Muscle layer of colon (tissue), 2 donors: ENCODE results near the gene GTF3C5.
"Not testable (repeated sequence)": the region's sequence is repeated elsewhere in the genome, so short reads cannot be mapped to it uniquely, and the experiment has no call there.

Source experiments
- H3K27ac ChIP-seq: one replicate; pipeline ENCODE4 v1.7.0; 2013; ENCODE audit warnings: low read depth, mild to moderate bottlenecking, low read length, moderate library complexity
- H3K27me3 ChIP-seq, 2 donors: one replicate each; pipeline ENCODE4 v1.7.0; 2013; ENCODE audit warnings: low read length in 2 of 2, mild to moderate bottlenecking in 2 of 2; ENCODE audit not compliant: insufficient read depth in 2 of 2, control insufficient read depth in 1 of 2
- H3K36me3 ChIP-seq: one replicate; pipeline ENCODE4 v1.7.0; 2013; ENCODE audit warnings: mild to moderate bottlenecking, low read length; ENCODE audit not compliant: insufficient read depth
- H3K4me1 ChIP-seq: one replicate; pipeline ENCODE4 v1.7.0; 2013; ENCODE audit warnings: mild to moderate bottlenecking, low read length; ENCODE audit not compliant: insufficient read depth
- H3K4me3 ChIP-seq, 2 donors: one replicate each; pipeline ENCODE4 v1.7.0; 2013; ENCODE audit warnings: low read length in 2 of 2, low read depth in 1 of 2, mild to moderate bottlenecking in 1 of 2, moderate library complexity in 1 of 2
- H3K9ac ChIP-seq: one replicate; pipeline ENCODE4 v1.7.0; 2013; ENCODE audit warnings: low read length
- H3K9me3 ChIP-seq: one replicate; pipeline ENCODE4 v1.7.0; 2013; ENCODE audit warnings: mild to moderate bottlenecking, low read length
- donor health status: abdominal sarcoma.
- donor health status: Adenocarcinoma of cecum.

GTF3C5 gene

DNA sequence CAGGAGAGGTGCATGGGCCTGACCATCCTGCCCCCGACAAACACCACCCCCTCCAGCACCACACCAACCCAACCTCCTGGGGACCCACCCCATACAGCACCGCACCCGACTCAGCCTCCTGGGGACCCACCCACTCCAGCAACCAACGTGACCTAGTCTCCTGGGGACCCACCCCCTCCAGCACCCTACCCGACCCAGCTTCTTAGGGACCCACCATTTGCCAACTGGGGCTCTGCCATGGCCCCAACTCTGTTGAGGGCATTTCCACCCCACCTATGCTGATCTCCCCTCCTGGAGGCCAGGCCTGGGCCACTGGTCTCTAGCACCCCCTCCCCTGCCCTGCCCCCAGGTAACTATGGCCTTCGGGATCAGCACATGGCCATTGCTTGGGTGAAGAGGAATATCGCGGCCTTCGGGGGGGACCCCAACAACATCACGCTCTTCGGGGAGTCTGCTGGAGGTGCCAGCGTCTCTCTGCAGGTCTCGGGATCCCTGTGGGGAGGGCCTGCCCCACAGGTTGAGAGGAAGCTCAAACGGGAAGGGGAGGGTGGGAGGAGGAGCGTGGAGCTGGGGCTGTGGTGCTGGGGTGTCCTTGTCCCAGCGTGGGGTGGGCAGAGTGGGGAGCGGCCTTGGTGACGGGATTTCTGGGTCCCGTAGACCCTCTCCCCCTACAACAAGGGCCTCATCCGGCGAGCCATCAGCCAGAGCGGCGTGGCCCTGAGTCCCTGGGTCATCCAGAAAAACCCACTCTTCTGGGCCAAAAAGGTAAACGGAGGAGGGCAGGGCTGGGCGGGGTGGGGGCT lies 35.6 kb downstream of the GTF3C5 start:
- H3K36me3 ChIP-seq, result no peaks in the 10 kb centered on the region
- H3K9me3 ChIP-seq, result no peaks in the 10 kb centered on the region
- no peak overlapping the region for H3K27ac ChIP-seq
- H3K27me3 ChIP-seq, result no peaks in the 10 kb centered on the region
- no peak overlapping the region for H3K9ac ChIP-seq
- H3K4me3 ChIP-seq, result no peak overlapping the region
- H3K4me1 ChIP-seq, result no peaks in the 10 kb centered on the region

GRCh38 chr9:133067006-133067405 lies 36.2 kb downstream of the GTF3C5 start:
- Histone ChIP-seq H3K9me3 (no peaks in the 10 kb centered on the region), H3K4me1 (no peaks in the 10 kb centered on the region), H3K27ac (no peak overlapping the region), H3K4me3 (no peak overlapping the region), H3K9ac (no peak overlapping the region), H3K27me3 (no peaks in the 10 kb centered on the region), H3K36me3 (no peaks in the 10 kb centered on the region)

DNA sequence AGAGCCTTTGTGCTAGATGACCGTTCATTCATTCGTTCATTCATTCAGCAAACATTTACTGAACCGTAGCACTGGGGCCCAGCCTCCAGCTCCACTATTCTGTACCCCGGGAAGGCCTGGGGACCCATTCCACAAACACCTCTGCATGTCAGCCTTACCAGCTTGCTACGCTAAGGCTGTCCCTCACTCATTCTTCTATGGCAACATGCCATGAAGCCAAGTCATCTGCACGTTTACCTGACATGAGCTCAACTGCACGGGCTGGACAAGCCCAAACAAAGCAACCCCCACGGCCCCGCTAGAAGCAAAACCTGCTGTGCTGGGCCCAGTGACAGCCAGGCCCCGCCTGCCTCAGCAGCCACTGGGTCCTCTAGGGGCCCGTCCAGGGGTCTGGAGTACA lies 37.0 kb downstream of the GTF3C5 start:
- Histone ChIP-seq H3K27ac (no peak overlapping the region), H3K27me3 (no peaks in the 10 kb centered on the region), H3K4me1 (no peaks in the 10 kb centered on the region), H3K9ac (no peak overlapping the region), H3K4me3 (no peak overlapping the region), H3K36me3 (no peaks in the 10 kb centered on the region), H3K9me3 (no peaks in the 10 kb centered on the region)

DNA sequence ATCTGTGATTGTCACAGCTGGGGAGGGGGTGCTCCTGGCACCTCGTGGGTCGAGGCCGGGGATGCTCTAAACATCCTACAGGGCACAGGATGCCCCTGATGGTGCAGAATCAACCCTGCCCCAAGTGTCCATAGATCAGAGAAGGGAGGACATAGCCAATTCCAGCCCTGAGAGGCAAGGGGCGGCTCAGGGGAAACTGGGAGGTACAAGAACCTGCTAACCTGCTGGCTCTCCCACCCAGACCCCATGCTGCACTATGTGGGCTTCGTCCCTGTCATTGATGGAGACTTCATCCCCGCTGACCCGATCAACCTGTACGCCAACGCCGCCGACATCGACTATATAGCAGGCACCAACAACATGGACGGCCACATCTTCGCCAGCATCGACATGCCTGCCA lies 37.6 kb downstream of the GTF3C5 start:
- H3K4me3 ChIP-seq, H3K9me3 ChIP-seq, H3K36me3 ChIP-seq, H3K27ac ChIP-seq, H3K9ac ChIP-seq, H3K4me1 ChIP-seq, H3K27me3 ChIP-seq: not testable (repeated sequence)

DNA sequence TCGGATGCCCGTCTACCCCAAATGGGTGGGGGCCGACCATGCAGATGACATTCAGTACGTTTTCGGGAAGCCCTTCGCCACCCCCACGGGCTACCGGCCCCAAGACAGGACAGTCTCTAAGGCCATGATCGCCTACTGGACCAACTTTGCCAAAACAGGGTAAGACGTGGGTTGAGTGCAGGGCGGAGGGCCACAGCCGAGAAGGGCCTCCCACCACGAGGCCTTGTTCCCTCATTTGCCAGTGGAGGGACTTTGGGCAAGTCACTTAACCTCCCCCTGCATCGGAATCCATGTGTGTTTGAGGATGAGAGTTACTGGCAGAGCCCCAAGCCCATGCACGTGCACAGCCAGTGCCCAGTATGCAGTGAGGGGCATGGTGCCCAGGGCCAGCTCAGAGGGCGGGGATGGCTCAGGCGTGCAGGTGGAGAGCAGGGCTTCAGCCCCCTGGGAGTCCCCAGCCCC lies 39.7 kb downstream of the GTF3C5 start:
- H3K27ac ChIP-seq, H3K36me3 ChIP-seq, H3K9ac ChIP-seq, H3K4me1 ChIP-seq, H3K9me3 ChIP-seq, H3K27me3 ChIP-seq, H3K4me3 ChIP-seq: not testable (repeated sequence)

GRCh38 chr9:133070985-133071384 lies 40.2 kb downstream of the GTF3C5 start:
- H3K27me3 ChIP-seq, H3K9ac ChIP-seq, H3K36me3 ChIP-seq, H3K4me1 ChIP-seq, H3K27ac ChIP-seq, H3K9me3 ChIP-seq, H3K4me3 ChIP-seq: not testable (repeated sequence)

GRCh38 chr9:133071484-133072150 lies 40.8 kb downstream of the GTF3C5 start:
- Histone ChIP-seq H3K36me3 (no peaks in the 10 kb centered on the region), H3K4me1 (no peaks in the 10 kb centered on the region), H3K27ac (no peak overlapping the region), H3K27me3 (no peaks in the 10 kb centered on the region), H3K9ac (no peak overlapping the region), H3K9me3 (no peaks in the 10 kb centered on the region), H3K4me3 (no peak overlapping the region)

GRCh38 chr9:133072210-133072609 lies 41.4 kb downstream of the GTF3C5 start:
- H3K36me3 ChIP-seq, H3K27me3 ChIP-seq, H3K27ac ChIP-seq: not testable (repeated sequence)

DNA sequence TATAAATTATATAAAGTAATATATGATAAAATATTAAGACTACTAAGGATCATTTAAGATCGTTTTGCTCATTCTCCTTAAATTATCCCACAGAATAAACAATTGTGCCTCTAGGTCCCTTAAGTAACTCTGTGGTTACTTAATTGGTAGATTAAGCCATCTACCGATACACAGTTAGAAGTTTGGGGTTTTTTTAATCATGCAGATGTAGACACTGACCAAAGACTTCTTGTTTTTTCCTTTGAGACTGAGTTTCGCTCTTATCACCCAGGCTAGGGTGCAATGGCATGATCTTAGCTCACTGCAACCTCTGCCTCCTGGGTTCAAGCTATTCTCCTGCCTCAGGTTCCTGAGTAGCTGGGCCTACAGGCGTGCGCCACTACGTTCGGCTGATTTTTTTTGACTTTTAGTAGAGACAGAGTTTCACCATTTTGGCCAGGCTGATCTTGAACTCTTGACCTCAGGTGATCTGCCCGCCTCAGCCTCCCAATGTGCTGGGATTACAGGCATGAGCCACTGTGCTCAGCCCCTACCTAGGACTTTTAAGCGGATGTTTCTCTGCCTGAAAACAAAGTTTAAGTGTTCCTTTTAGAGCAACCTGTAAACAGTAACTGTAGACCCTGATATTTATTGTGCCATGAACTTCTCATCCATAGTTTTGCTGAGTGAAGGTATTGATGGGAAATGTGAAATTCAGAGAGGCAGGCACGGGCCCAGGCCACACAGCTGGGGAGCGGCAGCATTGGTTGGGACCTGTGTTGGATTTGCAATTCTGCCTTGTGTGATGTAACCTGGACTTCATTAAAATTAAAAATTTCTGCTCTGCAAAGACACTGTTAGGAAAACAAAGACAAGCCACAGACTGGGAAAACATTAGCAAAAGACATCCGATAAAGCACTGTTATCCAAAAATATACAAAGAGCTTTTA lies 42.6 kb downstream of the GTF3C5 start:
- Histone ChIP-seq H3K36me3 (no peaks in the 10 kb centered on the region), H3K4me3 (no peak overlapping the region), H3K27ac (no peak overlapping the region), H3K27me3 (no peaks in the 10 kb centered on the region), H3K9me3 (no peaks in the 10 kb centered on the region), H3K9ac (no peak overlapping the region), H3K4me1 (no peaks in the 10 kb centered on the region)

More at GRCh38 chr9:133072210-133072609, 41.4 kb downstream of the GTF3C5 start:
- not testable (repeated sequence) for H3K9ac ChIP-seq, H3K4me1 ChIP-seq, H3K4me3 ChIP-seq, H3K9me3 ChIP-seq

GRCh38 chr9:133074111-133074651 lies 43.4 kb downstream of the GTF3C5 start:
- H3K27ac ChIP-seq, result no peak overlapping the region
- no peaks in the 10 kb centered on the region for H3K27me3 ChIP-seq

More at GRCh38 chr9:133074111-133074651, 43.4 kb downstream of the GTF3C5 start:
- Histone ChIP-seq H3K9ac (no peak overlapping the region), H3K4me3 (no peak overlapping the region), H3K4me1 (no peaks in the 10 kb centered on the region), H3K9me3 (no peaks in the 10 kb centered on the region), H3K36me3 (no peaks in the 10 kb centered on the region)
